Uterus (tissue), 4 donors: Measurements from ENCODE around the gene CD47. TPM values are rescaled to one million over a fixed set of nuclear protein-coding genes. Genes with fewer than 3 reads are reported as not detected.

Source experiments
- DNase-seq, 2 donors: peaks; one replicate each; pipeline ENCODE4 v3.0.0-alpha.2; 2019 to 2020
- H3K27ac ChIP-seq, 2 donors: fragments of 200-600 bp; sonication (generic); 1 replicate in 1 of 2; 2 replicates in 1 of 2; pipeline ENCODE4 v1.5.1; 2016 to 2018
- H3K27me3 ChIP-seq, 2 donors: fragments of 200-600 bp; sonication (generic); one replicate each; pipeline ENCODE4 v1.5.1; 2018 to 2019; ENCODE audit warnings: control low read depth in 1 of 2
- H3K36me3 ChIP-seq, 2 donors: fragments of 200-600 bp; sonication (generic); one replicate each; pipeline ENCODE4 v1.5.1; 2019; ENCODE audit warnings: control low read depth in 1 of 2
- H3K4me1 ChIP-seq, 2 donors: fragments of 200-600 bp; sonication (generic); one replicate each; pipeline ENCODE4 v1.5.1; 2018 to 2019; ENCODE audit warnings: control low read depth in 1 of 2
- H3K4me3 ChIP-seq, 2 donors: fragments of 200-600 bp; sonication (generic); 1 replicate in 1 of 2; 2 replicates in 1 of 2; pipeline ENCODE4 v1.5.1; 2018 to 2019; ENCODE audit warnings: mild to moderate bottlenecking in 1 of 2
- H3K9me3 ChIP-seq, 2 donors: fragments of 200-600 bp; sonication (generic); one replicate each; pipeline ENCODE4 v1.5.1; 2019; ENCODE audit warnings: control low read depth in 1 of 2
- CTCF ChIP-seq, 4 experiments: fragments of 200-600 bp in 2 of 4; fragments of 450-650 bp in 2 of 4; sonication (generic) in 2 of 4; IDR thresholded peaks; one replicate each; pipeline ENCODE4 v1.5.1; 2016 to 2019; ENCODE audit warnings: antibody characterized with exemption in 4 of 4, mild to moderate bottlenecking in 2 of 4, moderate library complexity in 1 of 4
- POLR2A ChIP-seq, 2 donors: fragments of 450-650 bp; IDR thresholded peaks; one replicate each; pipeline ENCODE4 v1.6.1; 2016; ENCODE audit warnings: antibody characterized with exemption in 2 of 2, mild to moderate bottlenecking in 1 of 2, moderate library complexity in 1 of 2
- intact Hi-C: fragments of 100-400 bp; cut with DNase I; formaldehyde crosslinking; loops from one replicate; pipeline ENCODE4 v1.15.1; 2023; ENCODE audit warnings: low total_unique reads
- total RNA-seq, 4 donors: library from RNA; depleted of rRNA in 3 of 4; stranded (reverse); fragments of >200 nt in 3 of 4; gene quantifications; one replicate each; pipeline versions ENCODE4 v1.1.0 to v1.2.4, GENCODE V29; 2014 to 2023
- donor health status: DM: yes; HTN: yes; CAD: no.

Gene CD47
- total RNA-seq, 4 donors from 2014 or later: 29.2 to 210 (median 67.1) TPM

DNA sequence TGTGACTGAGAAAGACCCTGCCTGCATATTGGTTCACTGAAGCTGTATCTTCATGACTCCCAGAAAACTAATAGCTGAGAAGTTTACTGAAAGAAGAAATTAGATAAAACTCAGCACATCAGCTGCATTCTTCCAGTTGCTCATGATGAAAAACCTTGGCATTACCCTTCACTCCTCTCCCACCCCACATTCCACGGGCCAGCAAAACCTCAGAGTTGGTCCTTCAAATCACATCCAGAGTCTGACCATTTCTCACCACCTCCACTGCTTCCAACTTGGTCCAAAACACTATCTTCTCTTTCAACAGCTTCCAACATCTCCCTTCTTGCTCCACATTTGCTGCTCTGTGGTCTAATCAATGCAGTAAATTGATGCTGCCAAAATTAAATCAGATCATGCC is 97.1 kb downstream of the CD47 start:
- Histone ChIP-seq H3K4me3 (no peak overlapping the region), H3K27ac (no peak overlapping the region), H3K27me3 (no peaks in the 10 kb centered on the region), H3K36me3 (no peaks in the 10 kb centered on the region), H3K4me1 (no peaks in the 10 kb centered on the region), H3K9me3 (no peaks in the 10 kb centered on the region)
- DNase-seq: no peak
- TF ChIP-seq POLR2A (IDR thresholded peaks at IDR 0.05): no peak
- TF ChIP-seq CTCF (IDR thresholded peaks at IDR 0.05): no peak
- intact Hi-C loops: no loop called here

Other genes with a start within 250 kb of the CD47 start
- 10 to 100 TPM; 40.0 to 60.9 (median 55.3) TPM for gene IFT57, start 131.4 kb upstream of the CD47 start, total RNA-seq
- gene HHLA2, start 205.5 kb upstream of the CD47 start, total RNA-seq: 1 to 10 TPM in 1 of 4 donors, under 1 TPM in 1, not detected in 2; 0.18 to 1.0 TPM